ENCODE measurements around the gene SSU72.
"Not testable (repeated sequence)": the region's sequence is repeated elsewhere in the genome, so short reads cannot be mapped to it uniquely, and the experiment has no call there.

SSU72 gene

DNA sequence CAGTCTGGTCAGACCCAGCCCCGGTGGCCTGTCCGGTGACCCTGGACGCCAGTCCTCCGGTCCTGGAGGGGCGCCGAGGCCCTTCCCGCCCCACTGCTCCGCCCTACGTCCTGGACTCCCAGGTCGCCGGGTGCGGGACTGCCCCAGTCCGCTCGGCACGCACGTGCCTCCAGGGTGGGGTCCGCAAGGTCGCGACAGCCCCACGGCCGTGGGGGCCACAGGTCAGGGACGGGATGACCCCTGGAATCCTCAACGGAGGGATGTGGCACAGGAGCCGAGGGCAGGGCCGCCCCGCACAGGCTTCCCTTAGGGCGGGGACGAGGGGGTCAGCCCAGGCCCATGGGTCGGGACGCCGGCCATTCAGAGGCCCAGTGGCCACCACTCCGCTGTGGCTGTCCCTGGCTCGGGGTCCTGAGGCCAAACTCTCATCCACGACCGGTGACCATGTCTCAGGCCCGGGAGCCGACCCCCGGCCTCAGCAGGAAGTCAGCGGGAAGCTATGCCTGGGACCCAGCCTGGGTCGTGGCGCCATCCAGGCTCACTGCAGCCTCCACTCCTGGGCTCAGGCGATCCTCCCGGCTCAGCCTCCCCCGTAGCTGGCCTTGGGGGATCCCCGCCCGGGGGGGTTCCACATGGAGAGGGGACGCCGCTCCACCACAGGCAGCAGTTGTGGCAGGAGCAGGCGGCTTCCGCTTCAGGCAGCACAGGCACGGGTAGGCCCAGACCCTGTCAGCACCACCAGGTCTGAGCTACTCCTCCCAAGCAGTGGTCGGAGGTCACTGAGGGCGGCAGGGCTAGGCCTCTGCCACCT is 33.6 kb downstream of the SSU72 start:
- DNase-seq (ENCODE audit: low read depth): no peak

DNA sequence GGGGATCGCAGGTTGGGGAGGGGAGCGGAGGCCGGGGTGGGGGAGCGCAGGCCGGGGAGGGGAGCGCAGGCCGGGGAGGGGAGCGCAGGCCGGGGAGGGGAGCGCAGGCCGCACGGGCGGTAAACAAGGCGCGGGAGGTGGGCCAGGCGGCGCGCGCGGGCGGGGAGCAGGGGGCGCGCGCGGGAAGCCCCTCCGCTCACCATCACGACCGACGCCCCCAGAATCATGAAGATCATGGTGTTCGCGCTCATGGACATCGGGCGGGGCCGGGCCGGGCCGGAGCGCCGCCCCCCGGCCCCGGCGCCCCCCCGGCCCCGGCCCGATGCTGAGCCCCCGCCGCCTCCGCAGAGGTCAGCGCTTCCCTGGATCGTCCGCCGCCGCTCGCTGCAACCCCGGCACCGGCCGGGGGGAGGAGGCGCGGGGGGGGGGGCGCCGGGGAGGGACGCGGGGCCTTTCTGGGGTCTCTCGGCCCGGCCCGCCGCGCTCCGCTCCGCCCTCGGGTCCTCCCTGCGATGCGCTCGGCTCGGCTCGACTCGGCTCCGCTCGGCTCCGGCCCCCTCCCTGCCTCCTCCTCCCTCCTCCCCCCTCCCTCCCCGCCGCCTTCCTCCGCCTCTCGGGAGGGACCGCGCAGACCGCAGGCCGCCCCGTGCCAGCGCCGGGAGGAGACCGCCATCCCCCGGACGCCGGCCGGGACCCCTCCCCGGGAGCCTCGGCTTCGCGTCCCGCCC is 34.4 kb downstream of the SSU72 start, which contains the start of gene TMEM240:
TMEM240 (minus strand) TSS at position 535 of the 728 bp plus-strand sequence; CDS start at position 257, 278 bp downstream.
- DNase-seq (ENCODE audit: low read depth): peak; percentile 31

DNA sequence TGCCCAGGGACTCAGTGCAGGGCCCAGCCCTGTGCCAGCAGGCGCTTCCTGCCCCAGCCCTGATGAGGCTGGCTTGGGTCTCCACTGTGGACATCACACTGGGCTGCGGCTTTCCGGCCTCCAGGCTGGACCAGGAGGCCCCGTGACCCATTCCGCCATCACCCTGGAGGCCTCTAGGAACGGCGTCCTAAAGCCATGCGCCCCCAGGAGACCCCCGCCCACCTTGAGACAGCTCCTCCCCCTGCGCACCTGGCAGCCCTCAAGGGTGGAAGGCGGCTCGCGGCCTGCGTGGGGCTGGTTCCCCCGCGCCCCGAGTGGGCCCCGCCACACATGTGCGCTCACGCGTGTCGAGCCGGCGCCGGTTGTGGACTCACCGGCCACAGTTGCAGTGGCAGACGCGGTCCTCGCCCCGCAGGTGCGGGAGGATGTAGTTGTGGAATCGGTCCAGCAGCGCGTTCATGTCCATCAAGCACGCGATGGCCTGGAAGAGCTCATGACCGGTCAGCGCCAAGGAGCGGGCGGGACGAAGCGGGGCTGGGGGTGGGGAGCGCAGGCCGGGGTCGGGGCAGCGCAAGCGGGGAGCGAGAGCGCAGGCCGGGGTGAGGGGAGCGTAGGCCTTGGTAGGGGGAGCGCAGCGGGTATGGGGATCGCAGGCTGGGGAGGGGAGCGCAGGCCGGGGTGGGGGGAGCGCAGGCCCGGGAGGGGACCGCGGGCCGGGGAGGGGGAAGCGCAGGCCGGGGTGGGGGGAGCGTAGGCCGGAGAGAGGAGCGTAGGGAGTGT is 35.2 kb downstream of the SSU72 start:
- DNase-seq (ENCODE audit: low read depth): no peak

- DNase-seq (ENCODE audit: low read depth): no peak
Observed at GRCh38 chr1:1538989-1539309, 35.7 kb downstream of the SSU72 start.

- DNase-seq (ENCODE audit: low read depth): no peak
Observed at GRCh38 chr1:1538334-1538733, 36.3 kb downstream of the SSU72 start.

DNA sequence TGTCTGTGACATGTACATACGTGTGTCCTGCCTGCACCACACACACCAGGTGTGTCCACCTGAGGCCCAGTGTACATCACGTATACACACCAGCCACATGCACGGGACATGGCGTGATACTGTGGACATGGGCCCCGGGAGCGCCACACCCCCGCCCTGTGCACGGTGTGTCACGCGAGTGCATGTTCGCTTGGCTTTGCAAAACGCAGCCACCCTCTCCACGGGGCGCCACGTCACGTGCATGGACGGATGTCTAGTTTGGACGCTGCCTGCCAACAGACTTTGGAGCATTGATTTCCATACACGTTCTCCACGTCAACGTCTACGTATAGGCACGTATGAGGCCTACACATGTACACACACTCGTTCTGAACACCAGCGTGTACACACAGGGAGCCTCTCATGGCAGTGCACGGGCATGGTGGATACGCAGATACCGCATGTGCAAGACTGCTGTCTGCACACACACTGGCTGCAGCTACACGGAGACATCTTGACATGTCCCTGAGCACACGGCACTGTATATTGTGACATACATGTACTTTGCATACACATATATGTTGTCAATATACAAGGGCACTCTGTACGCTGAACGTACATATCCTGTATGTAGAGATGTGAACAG is 36.9 kb downstream of the SSU72 start:
- DNase-seq (ENCODE audit: low read depth): no peak

DNA sequence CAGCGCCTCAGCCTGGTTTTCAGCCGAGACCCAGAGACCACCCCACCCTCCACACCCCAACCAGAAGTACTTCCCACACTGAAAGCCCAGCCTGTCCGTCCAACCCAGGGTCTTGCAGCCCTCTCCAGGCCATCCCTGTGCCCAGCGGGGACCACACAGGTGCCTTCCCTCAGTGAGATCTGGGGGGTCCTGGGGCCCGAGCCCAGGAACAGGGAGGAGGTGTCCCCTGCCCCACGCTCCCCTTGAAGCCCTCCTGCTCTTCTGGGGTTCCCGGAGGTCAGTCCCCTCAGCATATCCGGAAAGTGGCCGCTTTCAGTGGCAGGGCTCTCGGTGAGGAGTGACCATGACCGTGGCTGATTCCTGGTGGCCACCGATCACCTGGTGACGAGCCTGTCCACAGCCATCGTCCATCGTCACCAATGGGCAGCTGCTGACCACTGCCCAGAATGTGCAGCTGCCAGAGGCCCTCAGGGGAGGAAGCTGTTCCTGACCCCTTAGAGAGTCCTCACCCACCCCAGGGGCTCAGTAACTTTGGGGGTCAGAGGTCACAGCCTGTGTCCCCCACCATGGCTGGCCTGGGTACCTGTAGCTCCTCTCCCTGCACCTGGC is 37.6 kb downstream of the SSU72 start:
- DNase-seq (ENCODE audit: low read depth): no peak

DNA sequence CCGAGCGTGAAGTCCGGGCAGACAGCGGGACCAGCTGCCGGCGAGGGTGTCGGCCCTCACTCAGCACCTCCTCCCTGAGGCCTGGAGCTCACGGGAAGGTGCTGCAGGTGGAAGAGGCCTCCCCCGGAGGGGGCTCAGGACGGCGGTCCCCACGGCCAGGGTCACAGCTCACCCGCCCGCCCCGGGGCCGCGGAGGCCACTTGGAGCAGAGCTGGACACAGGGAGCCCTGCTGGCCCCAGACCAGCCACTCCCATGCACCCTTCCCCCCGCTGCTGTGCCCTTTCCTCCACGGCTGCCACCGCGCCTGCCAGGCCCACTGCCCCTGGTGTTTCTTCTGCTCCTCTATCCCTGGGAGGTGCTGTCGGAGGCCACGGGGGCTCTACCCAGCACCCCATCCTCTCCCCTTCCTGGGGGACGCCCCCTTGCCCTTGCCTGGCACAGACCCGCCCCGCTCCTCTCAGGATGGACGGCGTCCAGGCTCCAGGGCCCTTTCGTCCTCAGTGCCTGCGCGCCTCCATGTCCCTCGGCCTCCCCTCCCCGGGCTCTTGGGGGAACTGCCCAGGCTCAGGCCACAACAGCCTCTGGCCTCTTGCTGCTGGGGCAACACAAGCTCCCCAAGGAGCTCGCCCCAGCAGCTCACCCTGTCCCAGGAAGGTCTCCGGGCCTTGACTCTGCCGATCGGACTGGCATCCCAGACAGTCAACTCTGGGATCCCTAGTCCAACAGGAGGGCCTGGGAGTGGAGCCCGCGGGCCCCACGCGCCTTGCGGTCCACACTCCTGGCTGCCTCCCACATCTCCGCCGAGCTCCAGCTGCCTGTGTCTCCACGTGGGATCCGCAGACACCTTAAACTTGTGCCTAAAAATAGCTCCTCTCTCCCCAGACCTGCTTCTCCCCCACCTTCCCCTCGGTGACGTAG is 38.4 kb downstream of the SSU72 start:
- no peak for DNase-seq (ENCODE audit: low read depth)

DNA sequence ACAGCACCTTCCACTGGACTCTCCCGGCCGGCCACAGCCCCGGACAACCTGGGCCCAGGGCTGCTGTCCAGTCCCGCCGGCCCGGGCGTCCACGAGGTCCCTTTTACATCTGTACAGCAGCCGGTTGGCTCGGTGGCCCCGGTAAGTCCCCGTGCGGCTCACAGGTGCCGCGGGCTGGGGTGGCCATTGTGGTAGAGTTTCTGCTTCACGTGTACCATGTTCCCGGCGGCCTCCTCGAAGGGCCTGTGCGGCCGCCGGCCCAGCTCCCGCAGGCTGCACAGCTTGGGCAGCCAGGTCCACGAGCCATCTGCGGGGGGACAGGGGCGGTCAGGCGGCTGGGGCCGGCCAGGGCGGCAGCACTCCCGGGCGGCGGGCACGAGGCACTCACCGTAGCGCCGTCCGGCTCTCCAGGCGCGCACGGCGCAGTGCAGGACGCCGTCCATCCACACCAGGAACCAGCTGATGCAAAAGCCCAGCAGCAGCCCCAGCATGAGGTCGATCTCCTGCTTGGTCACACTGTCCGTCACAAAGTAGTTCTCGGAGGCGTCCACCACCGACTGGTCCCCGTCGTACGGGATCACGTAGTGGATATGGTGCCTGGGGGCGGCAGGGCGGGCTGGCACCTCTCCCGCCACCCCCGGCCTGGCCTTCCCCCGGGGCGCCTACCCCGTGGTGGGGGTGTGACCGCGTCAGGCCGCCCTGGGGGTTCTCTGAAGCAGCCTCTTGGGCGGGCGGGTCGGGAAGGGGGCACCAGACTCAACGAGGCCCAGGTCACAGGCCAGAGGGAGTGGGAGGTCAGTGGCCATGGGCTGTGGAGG is 39.3 kb downstream of the SSU72 start:
- no peak for DNase-seq (ENCODE audit: low read depth)

DNA sequence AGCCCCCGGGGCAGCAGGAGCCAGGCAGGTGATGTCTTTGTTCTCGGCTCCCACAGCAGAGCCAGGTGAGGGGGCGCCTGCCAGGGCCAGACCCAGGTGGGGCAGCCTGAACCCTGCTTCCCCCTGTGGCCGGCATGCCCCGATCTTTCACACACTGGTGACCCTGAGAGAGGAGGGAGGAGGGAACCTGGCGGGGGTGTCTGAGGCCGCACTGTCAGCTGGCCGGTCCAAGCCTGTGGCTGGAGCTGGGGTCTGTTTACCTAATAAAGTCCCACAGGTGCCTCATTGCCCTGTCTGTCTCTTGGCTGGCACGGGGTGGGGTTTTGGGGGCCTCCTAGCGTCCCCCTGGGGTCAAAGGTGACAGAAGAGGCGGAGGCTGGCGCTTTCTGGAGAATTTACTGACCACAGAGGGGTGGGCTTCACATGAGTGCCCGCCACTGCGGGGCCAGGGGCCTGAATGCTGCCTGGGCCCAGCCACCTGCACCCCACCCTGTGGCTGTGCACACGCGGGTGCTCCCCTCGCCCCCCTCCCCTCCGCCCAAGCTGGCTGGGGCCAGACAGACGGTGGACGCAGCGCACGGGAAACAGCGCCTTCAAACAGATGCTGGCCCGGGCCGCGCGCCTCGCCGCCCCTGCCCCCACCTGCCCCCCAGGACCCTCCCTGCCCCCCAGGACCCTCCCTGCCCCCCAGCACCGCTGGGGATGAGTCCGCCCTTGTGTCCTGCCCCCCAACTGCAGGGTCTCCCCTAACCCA is 40.1 kb downstream of the SSU72 start:
- DNase-seq (ENCODE audit: low read depth): no peak

DNA sequence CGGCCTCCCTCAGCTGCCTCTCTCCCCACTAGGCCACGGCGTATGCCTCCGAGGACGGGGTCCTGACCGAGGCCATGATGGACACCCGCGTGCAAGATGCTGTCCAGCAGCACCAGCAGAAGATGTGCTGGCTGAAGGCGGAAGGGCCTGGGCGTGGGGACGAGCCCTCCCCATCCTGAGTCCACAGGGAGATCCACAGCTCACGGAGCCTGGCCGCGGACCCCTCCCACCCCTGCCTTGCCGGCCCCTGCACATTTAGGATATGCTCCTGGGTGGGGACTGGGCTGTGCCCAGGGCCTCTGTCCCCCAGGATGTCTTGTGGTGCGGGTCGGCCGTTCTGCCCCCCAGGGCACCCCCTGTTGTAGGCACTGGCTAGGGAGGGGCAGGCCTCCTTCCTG is 40.8 kb downstream of the SSU72 start:
- DNase-seq (ENCODE audit: low read depth): not testable (repeated sequence)

DNA sequence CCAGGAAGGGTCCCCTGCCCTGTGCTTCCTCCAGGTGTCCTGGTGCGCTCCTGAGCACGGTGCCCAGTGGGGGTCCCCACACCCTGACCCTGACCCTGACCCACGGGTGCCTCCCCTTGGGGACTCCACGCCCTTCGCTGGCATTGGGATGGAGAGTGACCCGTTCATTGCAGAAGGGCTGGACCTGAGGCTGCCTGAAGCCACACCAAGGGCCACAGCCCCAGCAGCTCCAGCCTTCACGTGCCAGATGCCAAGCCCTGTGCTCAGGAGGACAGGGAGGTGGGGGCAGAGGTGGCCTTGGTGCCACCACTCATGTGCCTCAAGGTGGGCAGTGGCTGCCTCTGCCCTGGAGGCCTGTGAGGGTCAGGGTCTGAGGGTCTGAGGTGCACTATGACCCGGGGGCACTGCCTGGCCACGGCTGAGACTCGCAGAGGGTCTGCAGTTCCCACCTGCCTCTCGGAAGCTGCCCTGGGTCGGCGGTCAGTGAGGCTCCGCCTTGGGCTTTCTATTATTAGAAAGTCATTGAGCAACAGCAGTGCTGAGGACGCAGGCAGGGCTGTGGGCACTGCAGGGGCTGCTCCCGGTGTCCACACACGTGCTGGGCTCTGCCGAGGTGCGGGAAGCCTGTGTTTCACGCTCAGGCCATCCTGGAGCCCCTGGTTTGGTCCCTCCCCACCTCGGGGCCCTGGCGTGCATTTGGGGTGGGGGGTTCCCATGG is 41.3 kb downstream of the SSU72 start:
- DNase-seq (ENCODE audit: low read depth): not testable (repeated sequence)

DNA sequence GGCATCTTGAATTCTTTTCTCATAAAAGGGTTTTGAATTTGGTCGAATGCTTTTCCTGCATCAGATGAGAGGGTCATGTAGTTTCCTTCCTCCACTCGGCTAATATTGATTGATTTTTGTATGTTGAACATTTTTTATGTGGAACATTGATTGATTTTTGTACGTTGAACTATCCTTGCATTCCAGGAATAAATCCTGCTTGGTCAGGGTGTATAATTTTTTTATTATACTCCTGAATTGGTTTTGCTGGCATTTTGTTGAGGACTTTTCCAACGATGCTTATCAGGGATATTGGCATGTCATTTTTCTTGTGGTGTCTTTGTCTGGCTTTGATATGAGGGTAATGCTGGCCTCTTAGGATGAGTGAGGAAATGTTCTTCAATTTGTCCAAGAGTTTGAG is 42.7 kb downstream of the SSU72 start:
- no peak for DNase-seq (ENCODE audit: low read depth)

- no peak for DNase-seq (ENCODE audit: low read depth)
Observed at GRCh38 chr1:1529936-1530335, 44.7 kb downstream of the SSU72 start.

DNA sequence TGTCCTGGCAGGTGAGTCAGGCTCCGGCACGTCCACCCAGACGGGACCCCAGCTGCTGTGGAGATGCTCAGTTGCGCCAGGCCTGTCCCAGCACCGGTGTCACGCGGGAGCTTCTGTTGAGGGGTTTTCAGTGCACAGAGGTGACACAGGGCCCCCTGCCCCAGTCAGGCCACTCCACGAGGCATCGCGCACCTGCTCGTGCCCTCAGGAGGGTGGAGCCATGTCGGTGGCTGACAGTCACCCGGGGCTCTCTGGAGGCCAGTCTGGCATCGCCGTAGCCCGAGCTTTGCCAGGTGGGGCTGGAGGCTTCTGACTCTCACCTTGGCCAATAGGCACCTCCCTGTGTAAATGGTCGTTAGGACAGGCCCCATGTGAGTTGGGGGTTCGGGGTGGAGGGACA is 45.3 kb downstream of the SSU72 start:
- no peak for DNase-seq (ENCODE audit: low read depth)

DNA sequence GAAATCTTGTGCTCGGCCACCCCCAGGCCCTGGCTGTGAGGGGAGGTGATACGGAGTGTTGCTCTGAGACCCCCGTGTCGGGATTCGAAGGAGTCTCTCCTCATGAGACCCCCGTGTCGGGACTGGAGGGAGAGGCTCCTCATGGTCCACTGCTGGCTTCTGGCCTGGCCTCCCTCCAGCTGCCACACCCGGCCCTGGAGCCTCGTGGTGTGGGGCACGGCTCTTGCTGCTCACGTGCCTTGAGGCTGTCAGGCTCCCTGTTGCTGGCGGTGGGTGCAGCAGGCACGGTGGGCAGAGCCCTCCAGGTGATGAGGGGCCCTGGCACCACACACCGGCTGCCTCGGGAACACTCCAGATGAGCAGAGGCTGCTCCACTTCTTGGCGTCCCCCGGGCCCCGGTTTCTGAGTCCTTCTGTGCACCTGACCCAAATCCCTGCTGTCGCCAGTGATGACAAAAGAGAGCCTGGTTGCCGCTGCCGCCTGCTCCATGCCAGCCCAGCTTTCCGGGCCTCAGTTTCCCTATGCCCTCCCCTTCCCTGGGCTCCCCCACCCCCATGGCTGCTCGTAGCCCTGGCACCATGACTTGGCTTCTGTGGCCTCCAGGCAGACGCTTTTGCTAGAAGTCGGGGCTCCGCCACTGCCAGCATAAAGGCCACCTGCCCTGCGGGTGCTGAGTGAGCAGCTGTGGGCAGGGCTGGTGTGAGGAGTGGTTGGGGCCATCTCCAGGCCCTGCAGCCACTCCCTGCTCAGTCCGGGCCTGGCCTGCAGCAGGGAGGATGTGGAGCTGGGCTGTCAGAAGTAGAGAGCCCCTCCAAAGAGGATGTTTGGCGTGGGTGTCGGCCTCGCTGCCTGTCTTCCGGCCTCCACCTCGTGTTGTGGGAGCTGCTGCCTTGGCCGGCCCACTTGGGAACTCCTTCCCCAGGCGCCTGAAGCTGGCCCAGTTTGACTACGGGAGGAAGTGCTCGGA is 46.1 kb downstream of the SSU72 start:
- DNase-seq (ENCODE audit: low read depth): no peak

DNA sequence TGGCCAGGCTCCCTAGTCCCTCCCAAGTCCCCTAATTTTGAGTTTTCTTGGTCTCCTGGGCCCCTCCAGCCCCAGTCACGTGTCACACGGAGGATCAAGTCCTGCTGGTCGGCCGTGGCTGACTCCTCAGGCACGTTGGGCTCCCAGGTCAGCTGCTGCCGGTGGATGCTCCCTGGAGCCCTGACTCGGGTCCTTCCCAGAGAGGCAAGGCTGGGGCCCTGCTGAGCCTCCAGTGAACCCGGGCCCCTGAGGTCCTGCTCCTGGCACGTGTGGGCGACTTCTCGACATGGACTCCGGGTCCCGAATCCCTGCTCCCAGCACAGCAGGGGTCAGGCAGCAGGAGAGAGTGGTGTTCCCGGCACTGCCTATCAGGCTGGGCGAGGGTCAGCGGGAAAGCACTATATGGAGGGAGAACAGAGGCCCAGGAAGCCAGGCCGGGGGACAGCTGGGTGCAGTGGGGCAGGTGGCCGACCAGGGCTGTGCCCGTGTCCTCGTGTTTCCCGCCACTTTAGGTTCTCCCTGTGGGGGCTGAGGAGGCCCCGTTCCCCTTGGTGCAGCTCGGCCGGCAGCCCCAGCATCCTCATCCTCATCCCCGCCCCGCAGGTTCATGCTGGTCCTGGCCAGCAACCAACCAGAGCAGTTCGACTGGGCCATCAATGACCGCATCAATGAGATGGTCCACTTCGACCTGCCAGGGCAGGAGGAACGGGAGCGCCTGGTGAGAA is 47.4 kb downstream of the SSU72 start:
- no peak for DNase-seq (ENCODE audit: low read depth)

All from stimulated activated CD8-positive, alpha-beta memory T cell treated with anti-CD3 and anti-CD28 coated beads, Interleukin-12 subunit alpha, Interleukin-12 subunit beta, amount 100 ng/mL, for 4 hours (primary cell).